Adrenal gland (tissue), 12 donors: ENCODE results near the gene NOC2L. TPM values are rescaled to one million over a fixed set of nuclear protein-coding genes. Genes with fewer than 3 reads are reported as not detected.

Source experiments
- DNase-seq, 7 donors: peaks; one replicate each; pipeline ENCODE4 v3.0.0-alpha.2; 2019 to 2020
- H3K27ac ChIP-seq, 5 donors: fragments of 200-600 bp; sonication (generic) in 4 of 5; 1 replicate in 3 of 5; 2 replicates in 2 of 5; pipeline versions ENCODE4 v1.5.1 to v1.8.0; 2016 to 2020; ENCODE audit warnings: mild to moderate bottlenecking in 1 of 5
- H3K27me3 ChIP-seq: fragments of 200-600 bp; 2 replicates; pipeline ENCODE4 v1.8.0; 2021
- H3K36me3 ChIP-seq, 2 donors: fragments of 200-600 bp; replicated peaks in 1 of 2; 1 replicate in 1 of 2; 2 replicates in 1 of 2; pipeline versions ENCODE4 v1.5.1 to v1.8.0; 2018 to 2022
- H3K4me1 ChIP-seq, 2 donors: fragments of 200-600 bp; replicated peaks in 1 of 2; 1 replicate in 1 of 2; 2 replicates in 1 of 2; pipeline versions ENCODE4 v1.5.1 to v1.8.0; 2018 to 2021
- H3K4me3 ChIP-seq, 4 donors: fragments of 200-600 bp; sonication (generic) in 3 of 4; one replicate each; pipeline ENCODE4 v1.5.1; 2016 to 2018
- H3K9me3 ChIP-seq, 3 donors: fragments of 200-600 bp; sonication (generic) in 1 of 3; replicated peaks in 1 of 3; 1 replicate in 2 of 3; 2 replicates in 1 of 3; pipeline versions ENCODE4 v1.5.1 to v1.8.0; 2016 to 2021
- CTCF ChIP-seq, 6 experiments: fragments of 450-650 bp in 4 of 6; fragments of 200-600 bp in 2 of 6; sonication (generic) in 1 of 6; IDR thresholded peaks; 1 replicate in 5 of 6; 2 replicates in 1 of 6; pipeline versions ENCODE4 v1.5.1 to v1.8.0; 2016 to 2021; ENCODE audit warnings: antibody characterized with exemption in 6 of 6, mild to moderate bottlenecking in 2 of 6, moderate library complexity in 1 of 6
- POLR2A ChIP-seq, 2 donors: fragments of 450-650 bp; IDR thresholded peaks; one replicate each; pipeline ENCODE4 v1.6.1; 2017; ENCODE audit warnings: antibody characterized with exemption in 2 of 2, mild to moderate bottlenecking in 2 of 2, moderate library complexity in 1 of 2
- whole genome bisulfite sequencing, 4 donors: extraction: QIAGEN DNeasy Blood & Tissue Kit in 2 of 4; methylation state at CpG; one replicate each; pipeline versions ENCODE4 v1.1.5 to v1.1.7; 2013 to 2017; 5-methylcytosine and 5-hydroxymethylcytosine counted together
- intact Hi-C, 2 donors: fragments of 100-400 bp; cut with DNase I; formaldehyde crosslinking; loops; one replicate each; pipeline versions ENCODE4 v1.14.1 to v1.15.0; 2022 to 2023
- polyA plus RNA-seq, 3 donors: library from polyadenylated mRNA; stranded (reverse); fragments of 200-250 nt in 2 of 3; fragments of 350-450 nt in 1 of 3; fragmentation: Illumina TruSeq in 1 of 3; extraction: RNeasy Lipid Tissue Mini Kit (QIAGEN cat#74804) in 1 of 3; gene quantifications; one replicate each; pipeline ENCODE4 v1.2.3, GENCODE V29; 2013 to 2014
- total RNA-seq, 9 donors: library from RNA; depleted of rRNA in 4 of 9; stranded (reverse); fragments of >200 nt in 4 of 9; fragments of 120-200 nt in 1 of 9; fragmentation: NEBNext Ultra II Directional in 1 of 9; extraction: Animal tissue kit (Norgen Biotek cat#: 25700) in 1 of 9; gene quantifications; one replicate each; pipeline versions ENCODE4 v1.1.0 to v1.2.4, GENCODE V29; 2013 to 2023
- donor health status: healthy with polysubstance abuse.
- donor health status: Bipolar disorder and iron deficiency.
- donor health status: DM: yes; HTN: yes; CAD: no.
- donor health status: DM: no; HTN: no; CAD: no.
- donor health status: DM: no; HTN: no; CAD: no.
- donor health status: DM: yes; HTN: yes; CAD: no.

The NOC2L gene
- total and polyA plus RNA-seq, 12 donors = 22.4 to 97.7 (median 43.6) TPM

GRCh38 chr1:928825-929661, 30.0 kb downstream of the NOC2L start:
- DNase-seq = no peak
- no peak overlapping the region for H3K27ac ChIP-seq
- peaks cover 0 to 4% of the 10 kb centered on the region in 2 donors for H3K4me1 ChIP-seq
- no peak for TF ChIP-seq POLR2A (IDR thresholded peaks at IDR 0.05)
- TF ChIP-seq CTCF (IDR thresholded peaks at IDR 0.05) = no peak
- peaks cover 30% of the 10 kb centered on the region for H3K27me3 ChIP-seq
- no peaks in the 10 kb centered on the region for H3K36me3 ChIP-seq
- no peak overlapping the region for H3K4me3 ChIP-seq
- H3K9me3 ChIP-seq = no peaks in the 10 kb centered on the region
- intact Hi-C loops = no loop called here
- WGBS, 4 donors = 73 to 75% (median 74%) methylated on average over 37 to 40 of the region's 40 CpGs

- Histone ChIP-seq H3K9me3 (no peaks in the 10 kb centered on the region), H3K4me1 (peaks cover 3 to 11% of the 10 kb centered on the region in 2 donors), H3K27ac (no peak overlapping the region), H3K27me3 (peaks cover 30% of the 10 kb centered on the region), H3K36me3 (no peaks in the 10 kb centered on the region), H3K4me3 (no peak overlapping the region)
- TF ChIP-seq POLR2A (IDR thresholded peaks at IDR 0.05) = no peak
- no peak for TF ChIP-seq CTCF (IDR thresholded peaks at IDR 0.05)
- intact Hi-C loops = no loop called here
- no peak for DNase-seq
- WGBS, 4 donors = 49 to 72% (median 65%) methylated on average over 2 to 10 of the region's 10 CpGs
These were observed 31.3 kb downstream of the NOC2L start for GRCh38 chr1:927748-928147.

GRCh38 chr1:927234-927633, 31.8 kb downstream of the NOC2L start:
- H3K27ac ChIP-seq = no peak overlapping the region
- no peak for DNase-seq
- 46 to 74% (median 64%) methylated on average over 4 to 9 of the region's 9 CpGs for WGBS, 4 donors
- H3K4me3 ChIP-seq = no peak overlapping the region
- H3K4me1 ChIP-seq = peaks cover 3 to 11% of the 10 kb centered on the region in 2 donors
- H3K36me3 ChIP-seq = no peaks in the 10 kb centered on the region
- H3K9me3 ChIP-seq = no peaks in the 10 kb centered on the region
- H3K27me3 ChIP-seq = peaks cover 35% of the 10 kb centered on the region
- intact Hi-C loops = no loop called here
- TF ChIP-seq CTCF (IDR thresholded peaks at IDR 0.05) = no peak
- TF ChIP-seq POLR2A (IDR thresholded peaks at IDR 0.05) = no peak

- Histone ChIP-seq H3K4me3 (peak overlapping the region in 1 of 4 donors; percentile 61), H3K27ac (peak overlapping the region in 1 of 5 donors; percentile 69), H3K27me3 (peaks cover 46% of the 10 kb centered on the region), H3K4me1 (peaks cover 3 to 16% of the 10 kb centered on the region in 2 donors), H3K9me3 (no peaks in the 10 kb centered on the region), H3K36me3 (no peaks in the 10 kb centered on the region)
- 5 to 8% (median 6%) methylated on average over 19 to 65 of the region's 65 CpGs for WGBS, 4 donors
- TF ChIP-seq POLR2A (IDR thresholded peaks at IDR 0.05) (peak in 1 of 2 donors; percentile 53), CTCF (IDR thresholded peaks at IDR 0.05) (no peak)
- intact Hi-C loops = no loop called here
- no peak for DNase-seq
These were observed 33.3 kb downstream of the NOC2L start for GRCh38 chr1:925561-926421.
